Measurements from ENCODE around the gene C3orf49. TPM values are rescaled to one million over a fixed set of nuclear protein-coding genes. Genes with fewer than 3 reads are reported as not detected.
A peak's percentile ranks its signal among the peaks of the same experiment; 100 is the strongest.

The C3orf49 gene
- total and polyA plus RNA-seq, 2 of the 13 experiments (the other 11 are each of a cell fraction or from before 2014, with no cell fraction given): not detected

DNA sequence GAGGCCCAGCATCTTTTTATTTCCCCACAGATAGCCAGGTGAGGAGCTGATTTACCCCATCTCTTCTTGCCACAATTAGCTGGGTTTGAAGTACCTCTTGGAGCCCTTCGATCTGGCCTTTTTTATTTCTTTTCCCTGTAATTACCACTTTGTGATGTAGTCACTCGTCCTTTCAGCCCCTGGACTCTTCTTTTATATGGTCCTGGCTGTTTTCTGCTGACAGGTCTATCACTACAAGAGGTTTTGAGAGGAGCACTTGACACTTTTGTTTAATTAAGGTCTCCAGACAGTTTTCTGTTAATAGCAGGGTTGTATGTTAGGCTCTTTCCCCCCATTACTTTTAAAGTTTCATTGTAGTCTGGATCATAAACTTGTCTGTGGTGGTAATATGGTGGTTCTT lies 56.4 kb downstream of the C3orf49 start (continued):
- TF ChIP-seq CSRNP1 (CRISPR knock-in tag; IDR thresholded peaks at IDR 0.05) (no peak), HNF4A (CRISPR knock-in tag; IDR thresholded peaks at IDR 0.05) (no peak), ZNF556 (CRISPR knock-in tag; IDR thresholded peaks at IDR 0.05; ENCODE audit: borderline replicate concordance) (no peak), JUND (CRISPR knock-in tag; IDR thresholded peaks at IDR 0.05) (no peak), ATF7 (IDR thresholded peaks at IDR 0.05) (no peak), ATF7 (CRISPR knock-in tag; IDR thresholded peaks at IDR 0.05) (no peak), CBX2 (IDR thresholded peaks at IDR 0.05; ENCODE audit: low read depth, low read length) (no peak), CBX2 (CRISPR knock-in tag; IDR thresholded peaks at IDR 0.05; ENCODE audit: low read depth) (no peak), CCAR2 (optimal IDR thresholded peaks at IDR 0.05; ENCODE audit: low read depth, low read length) (no peak), MTF2 (CRISPR knock-in tag; IDR thresholded peaks at IDR 0.05; ENCODE audit: borderline replicate concordance) (no peak)

DNA sequence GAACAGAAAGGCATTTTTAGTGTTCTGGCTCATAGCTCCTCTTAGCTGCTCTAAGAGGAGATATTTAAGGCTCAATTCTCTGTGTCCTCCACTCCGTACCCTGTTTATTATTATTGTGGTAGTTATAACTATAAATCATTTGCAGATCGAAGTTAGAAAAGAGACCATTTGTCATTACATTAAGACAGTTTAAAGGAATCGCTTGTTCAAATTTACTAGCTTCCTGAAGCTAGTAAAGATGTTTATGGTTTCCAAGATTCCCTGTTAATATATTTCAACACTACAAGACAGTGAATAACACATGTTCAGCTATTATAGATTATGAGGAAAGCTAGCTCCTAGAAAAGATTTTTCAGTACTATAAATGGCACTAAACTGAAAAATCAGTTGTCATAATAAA lies 57.2 kb downstream of the C3orf49 start:
- CTCF ChIA-PET (ENCODE audit: low intra/inter-chr PET ratio, low total read pairs): no interaction called here
- DNase-seq (ENCODE audit: low spot score) (no peak), FAIRE-seq (no peak), ATAC-seq (no peak)
- Histone ChIP-seq H3K4me1 (ENCODE audit: insufficient read depth, low read length) (peaks cover 45% of the 10 kb centered on the region), H3K4me2 (ENCODE audit: low read depth, low read length) (no peak overlapping the region), H3K4me3 (replicated peaks in 1 of 3; ENCODE audit: insufficient read depth in 1 of 3, low read depth in 2 of 3, low read length in 3 of 3) (no peak overlapping the region), H2AFZ (ENCODE audit: low read length) (no peak overlapping the region), H3K79me2 (ENCODE audit: insufficient read depth, low read length) (peaks cover 46% of the 10 kb centered on the region), H3K9me3 (ENCODE audit: low read length) (no peaks in the 10 kb centered on the region), H3K27ac (ENCODE audit: extremely low read length, insufficient read depth, low read length) (no peak overlapping the region), H4K20me1 (ENCODE audit: insufficient read depth, low read length) (peaks cover 10% of the 10 kb centered on the region), H3K9ac (ENCODE audit: insufficient read depth, low read depth, low read length) (no peak overlapping the region), H3K36me3 (replicated peaks in 1 of 2; ENCODE audit: control insufficient read depth in 1 of 2, insufficient read depth in 2 of 2, low read length in 2 of 2) (no peaks in the 10 kb centered on the region), H3K27me3 (ENCODE audit: control insufficient read depth in 1 of 2, insufficient read depth in 2 of 2, low read length in 2 of 2) (no peaks in the 10 kb centered on the region)
- BruUV-seq (replicated peaks): TSS peak; percentile 6
- POLR2A ChIA-PET: interaction anchor here (1.0 kb wide), 1 partner anchor 36 kb away, joined by 6 read pairs; the partner anchor contains the start of gene SCAANT1
- TF ChIP-seq, protein P1, sequence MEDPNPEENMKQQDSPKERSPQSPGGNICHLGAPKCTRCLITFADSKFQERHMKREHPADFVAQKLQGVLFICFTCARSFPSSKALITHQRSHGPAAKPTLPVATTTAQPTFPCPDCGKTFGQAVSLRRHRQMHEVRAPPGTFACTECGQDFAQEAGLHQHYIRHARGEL (CRISPR knock-in tag; IDR thresholded peaks at IDR 0.05): no peak
- TF ChIP-seq ARNT (IDR thresholded peaks at IDR 0.05): no peak
- TF ChIP-seq HCFC1 (IDR thresholded peaks at IDR 0.05; ENCODE audit: low read depth, low read length): no peak
- no peak for TF ChIP-seq ZNF350 (CRISPR knock-in tag; IDR thresholded peaks at IDR 0.05; ENCODE audit: borderline replicate concordance, low read depth)
- in situ Hi-C loops (cut with HindIII; ENCODE audit: extremely low pct_ligation_motif_present, low pct_unique_long_range_greater_than_20kb): no loop called here
- WGBS (ENCODE audit: low lambda C conversion rate): 95% methylated on average over 3 of the region's 3 CpGs
- intact Hi-C loops (cut with micrococcal nuclease; ENCODE audit: unreplicated experiment): no loop called here

Data from HepG2 (cell line).